HCT116 (cell line): ENCODE data around the gene SUN2. TPM values are rescaled to one million over a fixed set of nuclear protein-coding genes. Genes with fewer than 3 reads are reported as not detected.

Experiments used
- ATAC-seq: fragments of 200-7000 bp; cut with Tn5 transposase; 2 replicates; pipeline ENCODE4 v1.9.1; 2020; ENCODE audit warnings: mild to moderate bottlenecking, moderate library complexity
- BruUV-seq: library from RNA; stranded (reverse); fragments of 400-500 nt; replicated peaks from 2 replicates; lab custom pipeline; 2021; lab: Mats Ljungman, UMichigan
- CTCF ChIA-PET: fragments of 300-600 bp; sonication (Branson Sonifier 250); formaldehyde crosslinking; loops from one replicate; lab custom pipeline; 2021; ENCODE audit warnings: antibody characterized with exemption; lab: Charles Lee
- POLR2A ChIA-PET: fragments of 300-600, 350-600 bp; sonication (Branson Sonifier 250); formaldehyde crosslinking; loops from one replicate; lab custom pipeline; 2021; ENCODE audit warnings: antibody characterized with exemption; lab: Charles Lee
- RAD21 ChIA-PET, 2 experiments: fragments of 300-600 bp; sonication (Branson Sonifier 250); formaldehyde crosslinking; loops; one replicate each; lab custom pipeline; 2023; ENCODE audit warnings: low total read pairs in 2 of 2; ENCODE audit not compliant: uncharacterized antibody in 2 of 2, unreplicated experiment in 2 of 2, low non-redundant PET in 1 of 2; lab: Charles Lee
- DNase-seq: peaks from one replicate; pipeline ENCODE4 v3.0.0-alpha.2; 2010; ENCODE audit warnings: low read depth, low spot score
- H2AFZ ChIP-seq: fragments of 200-600 bp; shearing (Covaris generic), sonication (generic); 2 replicates; pipeline ENCODE4 v1.6.1; 2017; ENCODE audit warnings: low read depth, mixed run types, mixed read lengths, antibody characterized with exemption, low read length; ENCODE audit not compliant: poor library complexity, severe bottlenecking
- H3K27ac ChIP-seq: 2 replicates; pipeline ENCODE4 v1.5.1; 2012; ENCODE audit warnings: low read depth, low read length
- H3K27me3 ChIP-seq: fragments of 200-600 bp; sonication (generic); 2 replicates; pipeline ENCODE4 v1.6.1; 2016; ENCODE audit warnings: mixed run types, low read length, mixed read lengths; ENCODE audit not compliant: insufficient read depth
- H3K36me3 ChIP-seq, 2 experiments: fragments of 200-500 bp in 1 of 2; fragments of 200-600 bp in 1 of 2; sonication (Bioruptor generic) in 1 of 2; sonication (generic) in 1 of 2; 2 replicates each; pipeline versions ENCODE4 v1.5.1 to v1.6.1; 2014 to 2016; ENCODE audit warnings: low read length in 2 of 2, inconsistent platforms in 1 of 2, mixed read lengths in 1 of 2, mixed run types in 1 of 2; ENCODE audit not compliant: insufficient read depth in 2 of 2, control insufficient read depth in 1 of 2
- H3K4me1 ChIP-seq, 2 experiments: fragments of 200-600 bp in 1 of 2; sonication (generic) in 1 of 2; 2 replicates each; pipeline versions ENCODE4 v1.5.1 to v1.6.1; 2012 to 2017; ENCODE audit warnings: low read length in 2 of 2, inconsistent platforms in 1 of 2, mild to moderate bottlenecking in 1 of 2, mixed read lengths in 1 of 2, mixed run types in 1 of 2, moderate library complexity in 1 of 2; ENCODE audit not compliant: insufficient read depth in 2 of 2, control insufficient read depth in 1 of 2
- H3K4me2 ChIP-seq: fragments of 200-600 bp; sonication (generic); 2 replicates; pipeline ENCODE4 v1.6.1; 2017; ENCODE audit warnings: mixed run types, low read length, mixed read lengths
- H3K4me3 ChIP-seq, 2 experiments: fragments of 200-600 bp in 1 of 2; sonication (generic) in 1 of 2; replicated peaks in 1 of 2; 2 replicates each; pipeline ENCODE4 v1.5.1; 2011 to 2016; ENCODE audit warnings: low read length in 2 of 2, control low read depth in 1 of 2, low read depth in 1 of 2, mild to moderate bottlenecking in 1 of 2, mixed read lengths in 1 of 2, mixed run types in 1 of 2
- H3K79me2 ChIP-seq: fragments of 200-600 bp; sonication (generic); 2 replicates; pipeline ENCODE4 v1.6.1; 2017; ENCODE audit warnings: mild to moderate bottlenecking, mixed run types, low read length, moderate library complexity, mixed read lengths; ENCODE audit not compliant: insufficient read depth
- H3K9ac ChIP-seq: fragments of 200-600 bp; sonication (generic); 2 replicates; pipeline ENCODE4 v1.6.1; 2016; ENCODE audit warnings: low read length, mixed read lengths
- H3K9me2 ChIP-seq: fragments of 200-600 bp; sonication (generic), shearing (Covaris generic); 2 replicates; pipeline ENCODE4 v1.6.1; 2017; ENCODE audit warnings: mixed run types, mild to moderate bottlenecking, moderate library complexity; ENCODE audit not compliant: insufficient read depth
- H3K9me3 ChIP-seq, 2 experiments: fragments of 200-500 bp in 1 of 2; fragments of 200-600 bp in 1 of 2; sonication (Bioruptor generic) in 1 of 2; sonication (generic) in 1 of 2; 2 replicates each; pipeline ENCODE4 v1.6.1; 2014 to 2017; ENCODE audit warnings: low read length in 2 of 2, mixed read lengths in 2 of 2, inconsistent platforms in 1 of 2, low read depth in 1 of 2, mild to moderate bottlenecking in 1 of 2, mixed run types in 1 of 2, moderate library complexity in 1 of 2; ENCODE audit not compliant: control insufficient read depth in 1 of 2, insufficient read depth in 1 of 2
- H4K20me1 ChIP-seq: fragments of 200-600 bp; sonication (generic), shearing (Covaris generic); 2 replicates; pipeline ENCODE4 v1.6.1; 2017; ENCODE audit warnings: mixed run types, mild to moderate bottlenecking, moderate library complexity; ENCODE audit not compliant: insufficient read depth
- CTCF ChIP-seq, 3 experiments: fragments of 200-600 bp in 1 of 3; sonication (generic) in 1 of 3; IDR thresholded peaks in 2 of 3; conservative IDR thresholded peaks in 1 of 3; 2 replicates each; pipeline ENCODE4 v1.5.1; 2012 to 2017; ENCODE audit warnings: low read depth in 2 of 3, low read length in 2 of 3, antibody characterized with exemption in 1 of 3, borderline replicate concordance in 1 of 3, control low read depth in 1 of 3, mild to moderate bottlenecking in 1 of 3, mixed read lengths in 1 of 3, mixed run types in 1 of 3, moderate library complexity in 1 of 3; ENCODE audit not compliant: insufficient read depth in 1 of 3
- ELF1 ChIP-seq: IDR thresholded peaks from 2 replicates; pipeline ENCODE4 v1.6.1; 2012; ENCODE audit warnings: low read depth, borderline replicate concordance
- EZH2 ChIP-seq: fragments of 200-600 bp; sonication (generic); IDR thresholded peaks from 2 replicates; pipeline ENCODE4 v1.6.1; 2017; ENCODE audit warnings: antibody characterized with exemption, mixed run types
- POLR2AphosphoS5 ChIP-seq: IDR thresholded peaks from 2 replicates; pipeline ENCODE4 v1.6.1; 2011; ENCODE audit warnings: mild to moderate bottlenecking, low read depth, low read length, moderate library complexity
- RAD21 ChIP-seq: IDR thresholded peaks from 2 replicates; pipeline ENCODE4 v1.6.1; 2012; ENCODE audit warnings: low read depth, mild to moderate bottlenecking
- YY1 ChIP-seq: IDR thresholded peaks from 2 replicates; pipeline ENCODE4 v1.6.1; 2011; ENCODE audit warnings: low read length, low read depth, moderate library complexity, mild to moderate bottlenecking; ENCODE audit not compliant: insufficient replicate concordance; ENCODE audit errors: extremely low read depth
- intact Hi-C: fragments of 100-400 bp; cut with micrococcal nuclease; formaldehyde crosslinking; loops from 2 replicates; pipeline ENCODE4 v1.10.0; 2022
- total RNA-seq: library from RNA; stranded (reverse); gene quantifications from one replicate; pipeline ENCODE4 v1.2.1, GENCODE V29; 2021; ENCODE audit not compliant: unreplicated experiment
- TF ChIP-seq, protein P1 (sequence below): IDR thresholded peaks from 2 replicates; pipeline ENCODE4 v1.6.1; 2012

Gene SUN2
- total RNA-seq, 1 experiment from 2014 or later = 71.6 TPM

GRCh38 chr22:38766076-38766777 lies 10.4 kb upstream of the SUN2 start:
- Histone ChIP-seq H3K36me3 (no peaks in the 10 kb centered on the region), H3K79me2 (no peaks in the 10 kb centered on the region), H3K9me2 (no peaks in the 10 kb centered on the region), H3K9me3 (no peaks in the 10 kb centered on the region), H3K4me2 (peak overlapping the region; percentile 56), H4K20me1 (no peaks in the 10 kb centered on the region), H3K27ac (peak overlapping the region; percentile 52; the same call in 1 of the 2 replicates), H3K9ac (no peak overlapping the region), H3K4me3 (no peak overlapping the region), H2AFZ (peak overlapping the region; percentile 82), H3K4me1 (peaks cover 26 to 37% of the 10 kb centered on the region in 2 experiments), H3K27me3 (no peaks in the 10 kb centered on the region)
- peak; percentile 89 for ATAC-seq
- DNase-seq = peak; percentile 79
- no TSS peak for BruUV-seq
- ChIA-PET POLR2A (interaction anchor here (1.4 kb wide), 1 partner anchor 237 kb away, joined by 3 read pairs; no protein-coding TSS in a partner anchor), RAD21 (interaction anchor here in 1 of 2 experiments (0.7 to 1.1 kb wide), 4 partner anchors 33 to 405 kb away, joined by 3 to 4 read pairs (median 3); no protein-coding TSS in a partner anchor), CTCF (interaction anchor here (0.6 to 2.4 kb wide), 18 partner anchors 8 to 718 kb away, joined by 3 to 10 read pairs (median 4); partner anchors contain the start of genes GTPBP1, NPTXR, PICK1 and TOMM22)
- intact Hi-C loops = loop anchor here (5.0 kb wide), 1 partner anchor 76 kb away; the partner anchor contains the start of gene NPTXR
- TF ChIP-seq, protein P1, sequence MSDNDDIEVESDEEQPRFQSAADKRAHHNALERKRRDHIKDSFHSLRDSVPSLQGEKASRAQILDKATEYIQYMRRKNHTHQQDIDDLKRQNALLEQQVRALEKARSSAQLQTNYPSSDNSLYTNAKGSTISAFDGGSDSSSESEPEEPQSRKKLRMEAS = peak; percentile 48; the same call in 1 of the 2 replicates
- peak; percentile 73 to 98 (median 93) for TF ChIP-seq CTCF (IDR thresholded peaks at IDR 0.05 in 2 of 3, conservative IDR thresholded peaks at IDR 0.05 in 1 of 3; ENCODE audit: borderline replicate concordance in 1 of 3, insufficient read depth in 1 of 3, low read depth in 2 of 3, low read length in 2 of 3)
- TF ChIP-seq ELF1 = no peak
- TF ChIP-seq RAD21 = peak; percentile 82
- peak; percentile 73 for TF ChIP-seq YY1
- peak; percentile 51; the same call in 1 of the 2 replicates for TF ChIP-seq POLR2AphosphoS5
- no peak for TF ChIP-seq EZH2
